H1 (cell line): ENCODE data around the gene ZBTB18. TPM values are rescaled to one million over a fixed set of nuclear protein-coding genes. Genes with fewer than 3 reads are reported as not detected.

Experiments
- CTCF ChIA-PET: fragments of 300-600 bp; sonication (Branson Sonifier 250); formaldehyde crosslinking; loops from one replicate; lab custom pipeline; 2021; ENCODE audit not compliant: partially characterized antibody; lab: Charles Lee
- POLR2A ChIA-PET: fragments of 300-600 bp; sonication (Branson Sonifier 250); formaldehyde crosslinking; loops from one replicate; lab custom pipeline; 2021; ENCODE audit warnings: inconsistent platforms; ENCODE audit not compliant: partially characterized antibody; lab: Charles Lee
- DNase-seq, 2 experiments: peaks; one replicate each; pipeline versions ENCODE4 v3.0.0 to v3.0.0-alpha.2; 2010 to 2022; ENCODE audit warnings: low spot score in 2 of 2, low read depth in 1 of 2, mixed read lengths in 1 of 2
- FAIRE-seq: peaks from 2 replicates; lab custom pipeline; 2011; peaks lifted over from hg19 to GRCh38; lab: Jason Lieb, UNC
- H2AFZ ChIP-seq: 2 replicates; pipeline ENCODE4 v1.8.1; 2012; ENCODE audit warnings: low read length, inconsistent platforms
- H2AK5ac ChIP-seq: 2 replicates; pipeline ENCODE4 v1.6.1; 2013; ENCODE audit warnings: low read depth, low read length
- H2BK120ac ChIP-seq: replicated peaks from 2 replicates; pipeline ENCODE3; 2013; ENCODE audit warnings: low read depth, low read length, inconsistent platforms
- H2BK12ac ChIP-seq: 2 replicates; pipeline ENCODE4 v1.6.1; 2013; ENCODE audit warnings: low read depth, low read length
- H2BK15ac ChIP-seq: 2 replicates; pipeline ENCODE4 v1.6.1; 2013; ENCODE audit warnings: low read length
- H2BK20ac ChIP-seq: 2 replicates; pipeline ENCODE4 v1.6.1; 2013; ENCODE audit warnings: low read length
- H2BK5ac ChIP-seq: 2 replicates; pipeline ENCODE4 v1.6.1; 2013; ENCODE audit warnings: low read depth, low read length
- H3K14ac ChIP-seq: 2 replicates; pipeline ENCODE4 v1.6.1; 2013; ENCODE audit warnings: inconsistent platforms; ENCODE audit not compliant: insufficient read length
- H3K18ac ChIP-seq: 2 replicates; pipeline ENCODE4 v1.6.1; 2013; ENCODE audit warnings: low read length; ENCODE audit errors: extremely low read depth
- H3K23ac ChIP-seq: 2 replicates; pipeline ENCODE4 v1.6.1; 2013; ENCODE audit warnings: inconsistent platforms; ENCODE audit not compliant: insufficient read length
- H3K23me2 ChIP-seq: 2 replicates; pipeline ENCODE4 v1.6.1; 2013; ENCODE audit warnings: low read depth, low read length
- H3K27ac ChIP-seq: 2 replicates; pipeline ENCODE4 v1.6.1; 2011; ENCODE audit warnings: low read depth, low read length, inconsistent platforms
- H3K27me3 ChIP-seq, 4 experiments: replicated peaks in 1 of 4; 1 replicate in 1 of 4; 2 replicates in 3 of 4; pipeline versions ENCODE4 v1.6.1 to v1.8.1; 2011 to 2013; ENCODE audit warnings: low read length in 3 of 4, mild to moderate bottlenecking in 3 of 4, inconsistent platforms in 2 of 4, mixed read lengths in 2 of 4, moderate library complexity in 1 of 4; ENCODE audit not compliant: control insufficient read depth in 3 of 4, insufficient read depth in 3 of 4; ENCODE audit errors: extremely low read depth in 1 of 4
- H3K36me3 ChIP-seq, 4 experiments: 2 replicates each; pipeline versions ENCODE4 v1.6.1 to v1.8.1; 2011 to 2013; ENCODE audit warnings: mild to moderate bottlenecking in 4 of 4, low read length in 3 of 4, moderate library complexity in 2 of 4, control low read depth in 1 of 4, inconsistent platforms in 1 of 4; ENCODE audit not compliant: insufficient read depth in 4 of 4, control insufficient read depth in 2 of 4
- H3K4ac ChIP-seq: replicated peaks from 2 replicates; pipeline ENCODE3; 2013; ENCODE audit warnings: low read length, low read depth, mixed read lengths, inconsistent platforms; ENCODE audit not compliant: insufficient read length
- H3K4me1 ChIP-seq, 4 experiments: replicated peaks in 1 of 4; 1 replicate in 1 of 4; 2 replicates in 3 of 4; pipeline versions ENCODE4 v1.6.1 to v1.8.1; 2011 to 2013; ENCODE audit warnings: low read length in 3 of 4, inconsistent platforms in 2 of 4, mixed read lengths in 1 of 4; ENCODE audit not compliant: insufficient read depth in 4 of 4, control insufficient read depth in 3 of 4
- H3K4me2 ChIP-seq, 2 experiments: 2 replicates each; pipeline versions ENCODE4 v1.6.1 to v1.8.1; 2011 to 2013; ENCODE audit warnings: low read depth in 2 of 2, low read length in 2 of 2, control low read depth in 1 of 2, inconsistent platforms in 1 of 2, mild to moderate bottlenecking in 1 of 2; ENCODE audit not compliant: insufficient read depth in 1 of 2
- H3K4me3 ChIP-seq, 4 experiments: fragments of 200-600, 300-600 bp in 1 of 4; sonication (generic), shearing (Covaris generic), sonication (Bioruptor Twin) in 1 of 4; 2 replicates each; pipeline versions ENCODE4 v1.5.1 to v1.8.1; 2011 to 2016; ENCODE audit warnings: low read length in 4 of 4, low read depth in 3 of 4, control low read depth in 2 of 4, inconsistent platforms in 2 of 4, mild to moderate bottlenecking in 2 of 4, mixed read lengths in 1 of 4, moderate library complexity in 1 of 4; ENCODE audit not compliant: insufficient read depth in 2 of 4; ENCODE audit errors: extremely low read depth in 1 of 4
- H3K56ac ChIP-seq: replicated peaks from 2 replicates; pipeline ENCODE3; 2013; ENCODE audit warnings: low read depth, mild to moderate bottlenecking, mixed read lengths, low read length, inconsistent platforms; ENCODE audit not compliant: insufficient read length
- H3K79me1 ChIP-seq: 2 replicates; pipeline ENCODE4 v1.6.1; 2013; ENCODE audit warnings: low read depth, low read length, control low read depth
- H3K79me2 ChIP-seq, 2 experiments: 2 replicates each; pipeline versions ENCODE4 v1.6.1 to v1.8.1; 2012 to 2013; ENCODE audit warnings: low read length in 2 of 2, mild to moderate bottlenecking in 2 of 2, inconsistent platforms in 1 of 2; ENCODE audit not compliant: insufficient read depth in 2 of 2, control insufficient read depth in 1 of 2
- H3K9ac ChIP-seq, 4 experiments: replicated peaks in 1 of 4; 1 replicate in 1 of 4; 2 replicates in 3 of 4; pipeline versions ENCODE4 v1.6.1 to v1.8.1; 2011 to 2013; ENCODE audit warnings: low read depth in 3 of 4, low read length in 3 of 4, control low read depth in 2 of 4, mild to moderate bottlenecking in 2 of 4, moderate library complexity in 2 of 4, inconsistent platforms in 1 of 4; ENCODE audit errors: extremely low read depth in 1 of 4
- H3K9me3 ChIP-seq, 2 experiments: 2 replicates each; pipeline versions ENCODE4 v1.6.1 to v1.8.1; 2012 to 2013; ENCODE audit warnings: mild to moderate bottlenecking in 2 of 2, moderate library complexity in 2 of 2, control low read depth in 1 of 2, inconsistent platforms in 1 of 2, low read depth in 1 of 2, low read length in 1 of 2, mixed read lengths in 1 of 2; ENCODE audit not compliant: insufficient read depth in 2 of 2
- H4K20me1 ChIP-seq, 2 experiments: replicated peaks in 1 of 2; 2 replicates each; pipeline versions ENCODE3 to v1.8.1; 2011 to 2013; ENCODE audit warnings: inconsistent platforms in 2 of 2, low read length in 2 of 2, mild to moderate bottlenecking in 1 of 2; ENCODE audit not compliant: insufficient read depth in 2 of 2, control insufficient read depth in 1 of 2
- H4K5ac ChIP-seq: 2 replicates; pipeline ENCODE4 v1.6.1; 2013; ENCODE audit warnings: low read length, low read depth, mixed read lengths, inconsistent platforms; ENCODE audit not compliant: insufficient read length
- H4K8ac ChIP-seq: 2 replicates; pipeline ENCODE4 v1.8.0; 2013; ENCODE audit warnings: mild to moderate bottlenecking, moderate library complexity, low read length, inconsistent platforms; ENCODE audit not compliant: insufficient read depth; ENCODE audit errors: extremely low read depth
- H4K91ac ChIP-seq: replicated peaks from 2 replicates; pipeline ENCODE3; 2013; ENCODE audit warnings: low read length, mixed read lengths, inconsistent platforms; ENCODE audit not compliant: insufficient read length
- ASH2L ChIP-seq: fragments of 200-600, 300-600 bp; sonication (generic); IDR thresholded peaks from one replicate; pipeline ENCODE4 v1.7.1; 2017; ENCODE audit warnings: low read length
- CBX5 ChIP-seq: fragments of 300-800, 300-1000 bp; sonication (generic); IDR thresholded peaks from 2 replicates; pipeline ENCODE4 v1.7.1; 2016; ENCODE audit warnings: antibody characterized with exemption, low read length, low read depth
- CHD1 ChIP-seq: IDR thresholded peaks from 2 replicates; pipeline ENCODE4 v1.6.1; 2012; ENCODE audit warnings: low read depth, low read length, improper control_type of control experiment
- EP300 ChIP-seq, 2 experiments: IDR thresholded peaks; 1 replicate in 1 of 2; 2 replicates in 1 of 2; pipeline ENCODE4 v1.6.1; 2011 to 2012; ENCODE audit warnings: low read depth in 2 of 2, low read length in 2 of 2, mild to moderate bottlenecking in 2 of 2, borderline replicate concordance in 1 of 2, inconsistent platforms in 1 of 2, moderate library complexity in 1 of 2
- EZH2 ChIP-seq: fragments of 200-600 bp; sonication (generic); IDR thresholded peaks from 2 replicates; pipeline ENCODE4 v1.7.1; 2012; ENCODE audit warnings: low read depth, mild to moderate bottlenecking, moderate library complexity, low read length, inconsistent platforms; ENCODE audit not compliant: severe bottlenecking
- GTF2F1 ChIP-seq: IDR thresholded peaks from 2 replicates; pipeline ENCODE4 v1.6.1; 2012; ENCODE audit warnings: low read depth, low read length, improper control_type of control experiment, borderline replicate concordance
- HDAC6 ChIP-seq: IDR thresholded peaks from one replicate; pipeline ENCODE4 v1.7.1; 2012; ENCODE audit warnings: low read depth, mild to moderate bottlenecking, inconsistent platforms, low read length, moderate library complexity
- JUN ChIP-seq: IDR thresholded peaks from 2 replicates; pipeline ENCODE4 v1.6.1; 2011; ENCODE audit warnings: low read depth, mild to moderate bottlenecking, improper control_type of control experiment, low read length
- MAX ChIP-seq: IDR thresholded peaks from 2 replicates; pipeline ENCODE4 v1.6.1; 2012; ENCODE audit warnings: inconsistent platforms
- PHF8 ChIP-seq: fragments of 200-600 bp; sonication (generic); conservative IDR thresholded peaks from 2 replicates; pipeline ENCODE4 v1.7.1; 2012; ENCODE audit warnings: low read depth, mild to moderate bottlenecking, inconsistent platforms, low read length, moderate library complexity
- RFX5 ChIP-seq: IDR thresholded peaks from 2 replicates; pipeline ENCODE4 v1.6.1; 2011; ENCODE audit warnings: low read depth, low read length, improper control_type of control experiment, borderline replicate concordance
- SP1 ChIP-seq: IDR thresholded peaks from 2 replicates; pipeline ENCODE4 v1.6.1; 2011; ENCODE audit warnings: low read depth, low read length
- SP2 ChIP-seq: IDR thresholded peaks from 2 replicates; pipeline ENCODE4 v1.6.1; 2012; ENCODE audit warnings: mild to moderate bottlenecking, low read length, inconsistent platforms
- TAF7 ChIP-seq: optimal IDR thresholded peaks from 2 replicates; pipeline ENCODE3; 2011; ENCODE audit warnings: low read depth, mild to moderate bottlenecking, inconsistent platforms, low read length, moderate library complexity, borderline replicate concordance
- TBP ChIP-seq: IDR thresholded peaks from 2 replicates; pipeline ENCODE4 v1.6.1; 2011; ENCODE audit warnings: low read depth, low read length, improper control_type of control experiment
- WGBS, 2 experiments: shearing (Covaris generic) in 1 of 2; methylation state at CpG; one replicate each; pipeline versions ENCODE4 v1.1.6 to v1.1.7; 2013 to 2015; ENCODE audit warnings: low lambda C conversion rate in 2 of 2, mixed read lengths in 2 of 2, inconsistent platforms in 1 of 2, low coverage in 1 of 2, missing lambda C conversion rate in 1 of 2; ENCODE audit not compliant: insufficient replicate concordance in 2 of 2, insufficient coverage in 1 of 2, insufficient read length in 1 of 2; ENCODE audit errors: extremely low coverage in 1 of 2, missing lambda C conversion rate in 1 of 2; 5-methylcytosine and 5-hydroxymethylcytosine counted together
- polyA plus RNA-seq, 7 experiments: library from polyadenylated mRNA; depleted of rRNA in 3 of 7; stranded (reverse) in 5 of 7; unstranded in 2 of 7; fragments of >200 nt in 5 of 7; fragments of 200-250 nt in 2 of 7; gene quantifications; 1 replicate in 5 of 7; 2 replicates in 1 of 7; 4 replicates in 1 of 7; pipeline versions ENCODE4 v1.2.1 to v1.2.3, GENCODE V29; 2011 to 2013; ENCODE audit warnings: missing spikeins in 2 of 7, mixed read lengths in 2 of 7
- total RNA-seq: library from RNA; stranded (reverse); fragmentation: NEBNext Ultra II Directional; extraction: Animal tissue kit (Norgen Biotek cat#: 25700); gene quantifications from 2 replicates; pipeline ENCODE4 v1.2.1, GENCODE V29; 2021

ZBTB18 gene
- total and polyA plus RNA-seq, 2 of the 8 experiments (the other 6 are each of a cell fraction or from before 2014, with no cell fraction given), result 8.5 to 14.4 TPM

GRCh38 chr1:244085891-244086290, 34.8 kb downstream of the ZBTB18 start:
- Histone ChIP-seq H3K36me3 (no peaks in the 10 kb centered on the region), H3K4me2 (no peak overlapping the region), H3K18ac (no peak overlapping the region), H4K91ac (no peak overlapping the region), H3K9ac (no peak overlapping the region), H3K23ac (no peak overlapping the region), H3K56ac (no peak overlapping the region), H3K79me2 (no peaks in the 10 kb centered on the region), H4K8ac (no peak overlapping the region), H4K20me1 (no peaks in the 10 kb centered on the region), H2BK15ac (no peak overlapping the region), H2AK5ac (no peak overlapping the region), H3K4ac (no peak overlapping the region), H3K14ac (no peak overlapping the region), H3K27me3 (no peaks in the 10 kb centered on the region), H3K23me2 (no peaks in the 10 kb centered on the region; the same call in 1 of the 2 replicates), H3K27ac (no peak overlapping the region), H3K9me3 (no peaks in the 10 kb centered on the region; a peak in 1 of 4 replicates), H3K4me3 (no peak overlapping the region), H2AFZ (no peak overlapping the region), H2BK20ac (no peak overlapping the region), H2BK5ac (no peak overlapping the region), H3K79me1 (no peaks in the 10 kb centered on the region), H2BK120ac (no peak overlapping the region), H2BK12ac (no peak overlapping the region), H4K5ac (no peak overlapping the region), H3K4me1 (no peaks in the 10 kb centered on the region)
- DNase-seq (no peak), FAIRE-seq (no peak)
- ChIA-PET CTCF (interaction anchor here (0.6 kb wide), 1 partner anchor 103 kb away, joined by 3 read pairs; no protein-coding TSS in a partner anchor), POLR2A (interaction anchor here (0.6 kb wide), 1 partner anchor 559 kb away, joined by 3 read pairs; no protein-coding TSS in a partner anchor)
- 90% methylated on average over 2 of the region's 2 CpGs; no CpG with 5 or more reads in 1 of the 2 experiments for WGBS, 2 experiments
- TF ChIP-seq CHD1 (no peak), SP1 (no peak), RFX5 (no peak), CBX5 (no peak), PHF8 (no peak), EP300 (IDR thresholded peaks at IDR 0.05; ENCODE audit: borderline replicate concordance in 1 of 2, low read depth in 2 of 2, low read length in 2 of 2) (no peak), JUN (no peak), MAX (no peak), EZH2 (no peak), GTF2F1 (no peak), SP2 (no peak), TAF7 (no peak), TBP (no peak), HDAC6 (no peak), ASH2L (no peak)
